ENCODE measurements around the gene MGST1.

- TF ChIP-seq, protein P1, sequence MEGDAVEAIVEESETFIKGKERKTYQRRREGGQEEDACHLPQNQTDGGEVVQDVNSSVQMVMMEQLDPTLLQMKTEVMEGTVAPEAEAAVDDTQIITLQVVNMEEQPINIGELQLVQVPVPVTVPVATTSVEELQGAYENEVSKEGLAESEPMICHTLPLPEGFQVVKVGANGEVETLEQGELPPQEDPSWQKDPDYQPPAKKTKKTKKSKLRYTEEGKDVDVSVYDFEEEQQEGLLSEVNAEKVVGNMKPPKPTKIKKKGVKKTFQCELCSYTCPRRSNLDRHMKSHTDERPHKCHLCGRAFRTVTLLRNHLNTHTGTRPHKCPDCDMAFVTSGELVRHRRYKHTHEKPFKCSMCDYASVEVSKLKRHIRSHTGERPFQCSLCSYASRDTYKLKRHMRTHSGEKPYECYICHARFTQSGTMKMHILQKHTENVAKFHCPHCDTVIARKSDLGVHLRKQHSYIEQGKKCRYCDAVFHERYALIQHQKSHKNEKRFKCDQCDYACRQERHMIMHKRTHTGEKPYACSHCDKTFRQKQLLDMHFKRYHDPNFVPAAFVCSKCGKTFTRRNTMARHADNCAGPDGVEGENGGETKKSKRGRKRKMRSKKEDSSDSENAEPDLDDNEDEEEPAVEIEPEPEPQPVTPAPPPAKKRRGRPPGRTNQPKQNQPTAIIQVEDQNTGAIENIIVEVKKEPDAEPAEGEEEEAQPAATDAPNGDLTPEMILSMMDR (IDR thresholded peaks at IDR 0.05): no peak
- TF ChIP-seq EZH2phosphoT487 (IDR thresholded peaks at IDR 0.05) (no peak), EZH2 (IDR thresholded peaks at IDR 0.05) (no peak)
Observed at GRCh38 chr12:16327963-16328362, 19.5 kb upstream of the MGST1 start.
